NCI-H1417 treated with DMSO at 0.1 percent for 48 hours (cell line): ENCODE measurements around the gene TNFRSF19.
"Not testable (repeated sequence)": the region's sequence is repeated elsewhere in the genome, so short reads cannot be mapped to it uniquely, and the experiment has no call there.

Experiments used
- DNase-seq: peaks from one replicate; lab custom pipeline; 2025; lab: John Stamatoyannopoulos, UW

Gene TNFRSF19

GRCh38 chr13:23570099-23570920 lies at the start of gene TNFRSF19:
Gene TNFRSF19 (plus strand): TSS chr13:23570412. CDS start chr13:23590184, 19,772 bp downstream.
- no peak for DNase-seq

- not testable (repeated sequence) for DNase-seq
These were observed 40.3 kb upstream of the TNFRSF19 start for GRCh38 chr13:23529926-23530325.

GRCh38 chr13:23531446-23531845 lies 38.8 kb upstream of the TNFRSF19 start:
- DNase-seq: no peak

- no peak for DNase-seq
These were observed 36.1 kb upstream of the TNFRSF19 start for GRCh38 chr13:23534090-23534489.

GRCh38 chr13:23541221-23541824 lies 28.9 kb upstream of the TNFRSF19 start:
- no peak for DNase-seq

- DNase-seq: no peak
These were observed 25.5 kb upstream of the TNFRSF19 start for GRCh38 chr13:23544668-23545067.

- DNase-seq: no peak
These were observed 23.1 kb upstream of the TNFRSF19 start for GRCh38 chr13:23547000-23547590.

GRCh38 chr13:23549724-23550123 lies 20.5 kb upstream of the TNFRSF19 start:
- no peak for DNase-seq

- no peak for DNase-seq
These were observed 20.0 kb upstream of the TNFRSF19 start for GRCh38 chr13:23550163-23550562.

GRCh38 chr13:23551213-23552008 lies 18.8 kb upstream of the TNFRSF19 start:
- DNase-seq: no peak

GRCh38 chr13:23552171-23552570 lies 18.0 kb upstream of the TNFRSF19 start:
- DNase-seq: no peak

GRCh38 chr13:23552661-23553060 lies 17.6 kb upstream of the TNFRSF19 start:
- no peak for DNase-seq

- DNase-seq: no peak
These were observed 16.2 kb upstream of the TNFRSF19 start for GRCh38 chr13:23554000-23554399.

GRCh38 chr13:23557043-23557442 lies 13.2 kb upstream of the TNFRSF19 start:
- no peak for DNase-seq

- DNase-seq: no peak
These were observed 12.5 kb upstream of the TNFRSF19 start for GRCh38 chr13:23557733-23558132.

GRCh38 chr13:23558675-23559536 lies 11.3 kb upstream of the TNFRSF19 start:
- no peak for DNase-seq

GRCh38 chr13:23560571-23561089 lies 9.6 kb upstream of the TNFRSF19 start:
- DNase-seq: no peak

- DNase-seq: no peak
These were observed 9.0 kb upstream of the TNFRSF19 start for GRCh38 chr13:23561261-23561660.

GRCh38 chr13:23563085-23563845 lies 6.9 kb upstream of the TNFRSF19 start:
- DNase-seq: no peak

GRCh38 chr13:23567906-23568460 lies 2.2 kb upstream of the TNFRSF19 start:
- DNase-seq: no peak
